Dermis blood vessel endothelial cell (primary cell): ENCODE data around the gene BTNL9. TPM values are rescaled to one million over a fixed set of nuclear protein-coding genes. Genes with fewer than 3 reads are reported as not detected.
"Not testable (repeated sequence)": the region's sequence is repeated elsewhere in the genome, so short reads cannot be mapped to it uniquely, and the experiment has no call there.

Experiments used
- DNase-seq: peaks from one replicate; pipeline ENCODE4 v3.0.0; 2010
- total RNA-seq: library from RNA; depleted of rRNA; stranded (reverse); fragments of >200 nt; gene quantifications from 2 replicates; pipeline ENCODE4 v1.2.3, GENCODE V29; 2014

The BTNL9 gene
- total RNA-seq, 1 donor from 2014 or later: 0.17 TPM

- DNase-seq: peak; percentile 10
These were observed 3.4 kb downstream of the BTNL9 start for GRCh38 chr5:181043285-181044092.

DNA sequence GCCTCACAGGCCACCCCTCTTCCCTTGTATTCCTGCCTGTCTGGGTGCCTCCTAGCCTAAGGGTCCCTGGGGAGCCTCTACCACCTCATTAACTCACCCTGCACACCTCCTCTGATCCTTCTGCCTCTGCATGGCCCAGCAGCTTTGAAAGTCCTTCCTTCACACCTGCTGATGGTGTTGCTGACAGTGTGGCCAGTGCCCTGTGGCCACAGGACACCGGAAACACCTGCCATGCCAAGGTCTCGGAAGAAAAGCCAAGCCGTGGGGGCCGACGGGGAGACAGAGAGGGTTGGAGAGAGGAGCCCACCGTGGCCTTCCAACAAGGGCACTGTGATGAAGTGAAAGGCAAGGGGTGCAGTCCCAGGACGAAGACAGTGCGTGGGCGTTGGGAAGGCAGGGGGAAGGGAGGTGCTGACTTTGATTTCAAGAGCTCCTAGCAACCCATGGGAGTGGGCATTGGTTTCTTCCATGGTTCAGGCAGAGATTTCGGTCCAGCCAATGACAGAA, 4.1 kb downstream of the BTNL9 start:
- no peak for DNase-seq

- DNase-seq: peak; percentile 7
These were observed 4.7 kb downstream of the BTNL9 start for GRCh38 chr5:181044662-181045305.

DNA sequence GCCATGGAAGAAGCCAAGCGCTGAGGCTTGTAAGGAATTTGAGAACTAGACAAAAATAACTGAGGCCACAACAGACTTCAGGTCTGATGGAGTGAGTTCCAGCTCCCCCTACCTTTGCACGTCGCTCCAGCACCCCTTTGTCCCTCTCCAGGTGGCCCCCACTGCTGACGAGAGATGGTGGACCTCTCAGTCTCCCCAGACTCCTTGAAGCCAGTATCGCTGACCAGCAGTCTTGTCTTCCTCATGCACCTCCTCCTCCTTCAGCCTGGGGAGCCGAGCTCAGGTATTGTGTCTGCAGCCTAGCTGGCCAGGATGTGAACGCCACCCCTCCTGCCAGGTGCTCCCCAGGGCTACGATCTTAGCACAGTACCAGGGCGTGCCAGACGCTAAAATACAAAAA, 5.2 kb downstream of the BTNL9 start:
- no peak for DNase-seq

GRCh38 chr5:181045857-181046256, 5.8 kb downstream of the BTNL9 start:
- not testable (repeated sequence) for DNase-seq

- no peak for DNase-seq
These were observed 7.2 kb downstream of the BTNL9 start for GRCh38 chr5:181047288-181047687.

- no peak for DNase-seq
These were observed 7.9 kb downstream of the BTNL9 start for GRCh38 chr5:181047921-181048320.

- DNase-seq: no peak
These were observed 9.9 kb downstream of the BTNL9 start for GRCh38 chr5:181050016-181050415.

DNA sequence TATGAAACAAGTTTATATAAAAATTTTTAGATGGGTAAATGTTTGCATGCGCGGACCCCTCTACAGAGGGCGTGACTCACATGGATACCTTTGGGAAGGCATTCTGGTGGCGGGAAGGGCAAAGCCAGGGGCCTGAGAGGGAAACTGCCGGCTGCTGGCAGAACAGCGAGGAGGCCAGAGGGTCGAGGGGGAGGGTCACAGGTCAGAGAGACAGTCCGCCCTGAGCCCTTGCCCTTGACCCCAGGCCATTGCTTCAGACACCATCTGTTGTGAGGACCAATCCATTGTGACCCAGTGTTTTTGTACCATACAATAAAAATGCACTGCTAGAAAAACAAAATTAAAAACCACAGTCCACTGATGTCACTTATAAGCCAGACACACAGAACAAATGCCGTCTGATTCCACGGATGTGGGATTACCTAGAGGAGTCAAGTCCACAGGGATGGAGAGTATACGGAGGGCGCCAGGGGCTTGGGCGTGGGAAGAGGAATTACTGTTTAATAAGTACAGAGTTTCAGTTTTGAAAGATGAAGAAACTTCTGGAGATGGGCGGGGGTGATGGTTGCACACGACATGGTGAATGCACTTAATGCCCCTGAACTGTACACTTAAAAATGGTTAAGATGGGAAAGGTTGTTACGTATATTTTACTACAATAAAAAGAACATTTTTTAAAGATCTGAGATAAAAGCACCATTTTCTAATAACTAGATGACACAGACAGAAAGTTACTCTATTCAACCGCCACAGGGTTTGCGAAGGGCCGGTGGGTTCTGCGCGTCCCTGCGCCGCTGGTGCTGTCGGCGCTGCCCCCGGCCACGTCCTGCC, 12.0 kb downstream of the BTNL9 start:
- no peak for DNase-seq

GRCh38 chr5:181052672-181053487, 12.8 kb downstream of the BTNL9 start:
- peak; percentile 10 for DNase-seq

GRCh38 chr5:181053488-181054121, 13.5 kb downstream of the BTNL9 start:
- no peak for DNase-seq

GRCh38 chr5:181054138-181054537, 14.1 kb downstream of the BTNL9 start:
- no peak for DNase-seq

DNA sequence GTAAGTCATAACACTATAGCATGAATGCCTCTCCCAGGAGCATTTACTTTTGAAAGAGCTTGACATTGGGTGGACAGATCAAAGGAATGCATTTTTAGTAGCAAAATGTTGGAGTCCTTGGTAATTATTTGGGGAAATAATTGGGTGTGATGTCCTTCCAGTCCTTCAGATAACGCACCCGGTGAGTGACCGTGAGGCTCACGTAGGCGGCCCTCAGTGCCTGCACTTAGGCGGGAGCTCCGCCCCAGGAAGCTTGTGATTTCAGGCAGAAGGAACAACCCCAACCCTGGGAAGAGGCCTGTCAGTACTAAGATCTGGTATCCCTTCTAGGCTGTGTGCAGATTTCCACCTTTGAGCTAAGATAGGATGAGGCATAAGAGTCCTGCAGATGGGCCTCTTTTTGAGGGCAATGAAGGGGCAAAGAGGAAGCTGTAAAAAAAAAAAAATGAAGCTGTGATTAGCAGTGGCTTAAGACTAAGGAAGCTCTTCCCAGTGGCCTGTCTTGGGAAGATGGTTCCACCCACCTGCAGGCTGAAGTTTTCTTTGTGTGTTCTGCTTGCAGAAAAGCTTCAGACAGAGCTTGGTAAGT, 14.9 kb downstream of the BTNL9 start:
- DNase-seq: no peak

DNA sequence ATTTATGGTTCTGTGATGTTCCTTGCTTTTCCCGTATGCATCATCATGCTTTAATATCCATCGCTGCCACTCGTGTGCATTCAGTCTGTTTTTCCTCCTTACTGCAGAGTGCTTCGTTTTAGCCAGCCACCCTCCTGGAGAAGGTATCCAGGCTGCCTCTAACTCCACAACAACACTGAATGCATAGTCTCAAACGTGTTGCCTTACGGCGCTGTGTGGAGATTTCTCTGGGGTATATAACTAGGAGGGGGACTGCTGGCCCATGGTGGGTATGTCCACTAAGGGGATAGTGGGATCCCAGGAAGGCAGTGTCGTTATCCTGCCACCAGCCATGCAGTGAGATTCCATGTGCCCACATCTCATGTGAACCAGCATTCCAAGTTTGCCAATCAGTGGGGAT, 16.4 kb downstream of the BTNL9 start:
- no peak for DNase-seq

DNA sequence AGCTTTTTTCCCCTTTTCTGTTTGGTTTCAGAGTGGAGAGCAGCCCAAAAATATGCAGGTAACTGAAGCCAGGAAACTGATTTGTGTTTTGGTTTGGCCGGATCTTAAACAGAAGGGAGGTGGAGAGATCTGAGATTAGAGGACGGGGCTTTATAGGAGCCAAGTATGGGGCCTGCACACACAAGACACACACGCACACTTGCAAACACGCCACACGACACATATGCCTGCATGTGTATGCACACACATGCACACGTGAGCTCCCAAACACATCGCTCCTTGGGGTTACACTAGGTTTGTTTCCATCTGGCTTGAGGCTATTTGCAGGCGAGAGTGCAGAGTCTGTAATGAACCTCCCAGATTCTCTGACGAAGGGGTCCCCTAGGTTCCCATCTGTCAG, 18.3 kb downstream of the BTNL9 start:
- DNase-seq: no peak

- DNase-seq: no peak
These were observed 18.8 kb downstream of the BTNL9 start for GRCh38 chr5:181058786-181059296.

DNA sequence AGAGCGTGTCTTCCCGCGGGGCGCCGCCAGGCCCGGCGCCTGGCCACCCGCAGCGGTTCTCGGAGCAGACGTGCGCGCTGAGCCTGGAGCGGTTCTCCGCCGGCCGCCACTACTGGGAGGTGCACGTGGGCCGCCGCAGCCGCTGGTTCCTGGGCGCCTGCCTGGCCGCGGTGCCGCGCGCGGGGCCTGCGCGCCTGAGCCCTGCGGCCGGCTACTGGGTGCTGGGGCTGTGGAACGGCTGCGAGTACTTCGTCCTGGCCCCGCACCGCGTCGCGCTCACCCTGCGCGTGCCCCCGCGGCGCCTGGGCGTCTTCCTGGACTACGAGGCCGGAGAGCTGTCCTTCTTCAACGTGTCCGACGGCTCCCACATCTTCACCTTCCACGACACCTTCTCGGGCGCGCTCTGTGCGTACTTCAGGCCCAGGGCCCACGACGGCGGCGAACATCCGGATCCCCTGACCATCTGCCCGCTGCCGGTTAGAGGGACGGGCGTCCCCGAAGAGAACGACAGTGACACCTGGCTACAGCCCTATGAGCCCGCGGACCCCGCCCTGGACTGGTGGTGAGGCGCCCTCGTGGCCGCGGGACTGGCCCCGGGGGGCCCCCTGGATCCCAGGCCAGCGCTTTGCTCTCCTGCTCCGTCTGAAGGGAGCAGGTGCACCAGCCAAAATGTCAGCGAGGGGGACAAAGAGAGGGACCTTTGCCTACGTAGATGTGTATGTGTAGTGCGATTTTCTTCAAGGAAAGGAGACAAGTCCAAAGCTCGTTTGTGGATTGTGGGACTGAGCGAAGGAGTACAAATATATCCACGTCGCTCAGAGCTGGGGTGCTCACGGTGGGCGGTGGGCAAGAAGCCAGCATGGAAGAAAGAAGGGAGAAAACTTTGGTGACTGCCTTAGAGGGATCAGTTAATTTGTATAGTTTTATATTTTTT, 19.5 kb downstream of the BTNL9 start:
- no peak for DNase-seq

DNA sequence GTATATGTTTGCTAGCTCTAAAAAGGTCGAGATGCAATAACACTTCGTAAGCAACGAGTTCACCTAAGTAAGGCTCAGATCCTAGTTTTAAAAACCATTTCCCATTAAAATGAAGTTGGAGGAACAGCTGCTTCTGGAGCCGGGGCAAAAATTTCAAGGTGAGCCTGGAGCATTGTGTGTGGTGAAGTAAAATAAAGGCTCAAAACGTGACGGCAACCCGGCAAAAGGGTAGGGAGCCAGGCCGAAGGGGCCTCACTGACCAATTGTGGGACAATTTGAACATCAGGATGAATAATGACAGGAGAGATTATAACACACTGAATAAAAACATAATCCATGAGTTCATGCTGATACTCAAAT, 20.1 kb downstream of the BTNL9 start:
- DNase-seq: no peak

- no peak for DNase-seq
These were observed 20.9 kb downstream of the BTNL9 start for GRCh38 chr5:181060924-181061323.

GRCh38 chr5:181061645-181062044, 21.6 kb downstream of the BTNL9 start:
- no peak for DNase-seq
